ENCODE results near the gene PCYOX1L.

PCYOX1L gene

DNA sequence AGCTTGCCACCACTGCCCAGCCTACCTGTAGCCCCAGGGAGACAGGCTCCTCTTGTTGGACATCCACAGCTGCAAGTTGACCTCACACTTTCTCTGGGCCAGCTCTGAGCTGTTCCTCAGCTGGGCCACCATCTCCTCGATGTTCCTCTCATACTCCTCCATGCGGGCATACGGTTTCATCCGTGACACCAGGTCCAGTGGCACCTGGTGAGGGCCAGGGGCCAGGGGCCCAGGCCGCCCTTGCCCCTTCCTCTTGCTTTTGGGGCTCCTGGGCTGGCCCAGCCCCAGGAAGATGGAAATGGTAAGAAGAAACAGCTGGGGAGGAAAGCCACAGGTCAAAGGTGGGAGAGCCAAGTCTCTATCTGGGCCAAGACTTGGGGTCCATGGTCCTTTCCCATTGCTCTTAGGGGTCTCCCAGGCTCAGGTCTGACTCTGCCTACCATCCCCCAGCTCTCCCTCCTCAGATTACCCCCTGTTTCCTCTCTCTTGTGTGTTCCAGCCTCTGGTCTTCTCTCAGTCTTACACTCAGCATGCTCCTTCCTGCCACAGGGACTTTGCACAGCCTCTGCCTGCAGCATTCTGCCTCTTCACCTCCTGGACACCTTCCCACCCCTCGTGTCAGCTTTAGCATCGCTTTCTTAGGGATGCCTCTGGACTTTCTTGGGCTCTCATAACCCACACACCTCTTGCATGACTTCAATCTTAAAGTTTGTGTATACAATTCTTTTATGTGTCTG, 19.0 kb downstream of the PCYOX1L start:
- Mint-ChIP-seq H3K4me1 (ENCODE audit: low read depth in 2 of 2) (peaks cover 2 to 6% of the 10 kb centered on the region in 2 donors), H3K9me3 (no peaks in the 10 kb centered on the region), H3K27me3 (peaks cover 12 to 34% of the 10 kb centered on the region in 2 donors), H3K27ac (no peak overlapping the region), H3K4me3 (no peak overlapping the region), H3K36me3 (ENCODE audit: insufficient read depth) (no peaks in the 10 kb centered on the region)
- ATAC-seq (replicated peaks) (no peak), DNase-seq (no peak)

DNA sequence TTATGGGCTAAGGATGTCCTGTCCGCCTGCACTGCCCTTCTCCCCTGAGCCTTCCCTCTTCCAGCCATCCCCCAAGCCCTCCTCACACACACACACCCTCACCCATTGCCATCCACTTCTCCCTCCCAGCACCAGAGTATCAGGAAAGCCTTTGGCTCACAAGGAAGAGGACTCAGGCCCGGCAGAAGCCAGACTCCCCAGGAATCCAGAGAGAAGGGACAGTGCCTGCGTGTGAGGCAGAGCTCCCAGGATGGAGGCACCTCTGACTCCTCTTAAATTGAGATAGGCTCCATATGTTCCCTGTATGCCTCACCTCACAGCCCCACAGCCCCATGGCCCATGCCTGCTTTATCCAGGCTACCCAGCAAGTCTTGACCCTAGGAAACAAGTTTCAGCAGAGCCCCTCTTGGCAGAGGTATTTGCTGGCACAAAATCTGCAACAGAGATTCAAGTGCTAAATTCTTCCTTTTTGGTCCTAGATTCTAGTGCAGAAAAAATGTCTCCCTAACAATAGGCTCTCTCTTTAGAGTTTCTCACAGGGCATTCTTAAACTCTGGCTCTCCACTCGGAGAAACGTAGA, 20.5 kb downstream of the PCYOX1L start:
- DNase-seq, result no peak
- Mint-ChIP-seq H3K9me3 (no peaks in the 10 kb centered on the region), H3K4me3 (no peak overlapping the region), H3K27ac (no peak overlapping the region), H3K4me1 (ENCODE audit: low read depth in 2 of 2) (peaks cover 4 to 7% of the 10 kb centered on the region in 2 donors), H3K27me3 (peaks cover 12 to 34% of the 10 kb centered on the region in 2 donors), H3K36me3 (ENCODE audit: insufficient read depth) (no peaks in the 10 kb centered on the region)
- ATAC-seq (replicated peaks), result no peak

DNA sequence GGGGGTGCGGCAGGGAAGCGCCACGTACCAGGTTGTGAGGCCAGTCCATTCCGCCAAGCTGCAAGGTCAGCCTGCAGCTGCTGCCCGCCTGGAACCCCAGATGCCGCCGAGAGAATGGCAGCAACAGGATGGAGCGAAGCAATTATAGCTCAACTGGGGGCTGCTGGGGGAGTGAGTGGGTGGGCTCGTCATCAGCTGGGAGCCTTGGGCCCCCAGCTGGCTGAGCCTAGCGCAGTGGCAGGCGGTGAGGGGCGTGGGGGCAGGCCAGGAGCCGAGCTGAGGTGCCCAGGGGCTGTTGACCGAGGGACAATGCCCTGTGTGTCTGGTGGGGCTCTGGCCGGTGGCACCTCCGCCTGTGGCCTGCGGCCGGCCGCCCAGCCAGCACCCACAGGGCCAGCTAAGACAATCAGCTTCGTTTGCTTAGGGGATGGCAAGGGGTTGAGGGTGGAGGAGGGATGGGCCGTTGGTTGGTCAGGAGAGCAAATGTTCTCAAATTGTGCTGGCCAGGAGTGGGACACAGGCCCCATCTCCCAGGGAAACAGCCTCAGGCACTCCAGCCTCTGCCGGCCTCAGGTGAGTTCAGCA, 21.4 kb downstream of the PCYOX1L start, which contains the start of gene IL17B:
TSS of gene IL17B (minus strand) at position 116 of the 585 bp plus-strand sequence. CDS start at position 49, 67 bp downstream.
- Mint-ChIP-seq H3K27ac (no peak within 1 kb of the TSS), H3K9me3 (no peaks in the 10 kb centered on the region), H3K4me3 (no peak within 1 kb of the TSS), H3K36me3 (ENCODE audit: insufficient read depth) (no peaks in the 10 kb centered on the region), H3K4me1 (ENCODE audit: low read depth in 2 of 2) (peaks cover 4 to 7% of the 10 kb centered on the region in 2 donors), H3K27me3 (peaks cover 12 to 34% of the 10 kb centered on the region in 2 donors)
- ATAC-seq (replicated peaks) (no peak), DNase-seq (no peak)

DNA sequence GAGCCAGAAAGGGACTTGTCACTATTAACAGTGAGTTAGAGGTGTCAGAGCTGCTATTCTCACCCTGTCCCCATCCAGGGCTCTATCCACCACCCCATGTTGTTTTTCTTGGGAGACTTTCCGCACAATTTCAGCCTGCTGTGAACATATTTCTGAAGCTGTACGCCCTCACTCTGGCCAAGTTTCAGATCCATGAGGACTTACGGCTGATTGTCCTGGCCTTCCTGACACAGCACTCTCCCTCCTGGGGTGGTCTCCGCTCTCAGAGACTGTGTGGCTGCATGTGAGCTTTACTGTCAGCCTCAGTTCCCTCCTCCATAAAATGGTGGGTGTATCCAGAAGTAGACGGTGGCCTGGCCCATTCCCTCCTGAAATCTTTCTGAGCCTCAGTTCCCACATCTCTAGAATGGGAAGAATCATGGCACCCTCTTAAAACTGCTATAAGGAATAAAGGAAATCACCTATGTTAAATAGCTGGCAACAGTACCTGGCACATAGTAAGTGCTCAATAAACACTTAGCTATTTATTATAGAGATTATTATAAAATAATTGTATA, 22.1 kb downstream of the PCYOX1L start:
- no peak for DNase-seq
- Mint-ChIP-seq H3K27ac (no peak overlapping the region), H3K9me3 (no peaks in the 10 kb centered on the region), H3K4me1 (ENCODE audit: low read depth in 2 of 2) (peaks cover 4 to 7% of the 10 kb centered on the region in 2 donors), H3K36me3 (ENCODE audit: insufficient read depth) (no peaks in the 10 kb centered on the region), H3K4me3 (no peak overlapping the region), H3K27me3 (peaks cover 12 to 34% of the 10 kb centered on the region in 2 donors)
- no peak for ATAC-seq (replicated peaks)

DNA sequence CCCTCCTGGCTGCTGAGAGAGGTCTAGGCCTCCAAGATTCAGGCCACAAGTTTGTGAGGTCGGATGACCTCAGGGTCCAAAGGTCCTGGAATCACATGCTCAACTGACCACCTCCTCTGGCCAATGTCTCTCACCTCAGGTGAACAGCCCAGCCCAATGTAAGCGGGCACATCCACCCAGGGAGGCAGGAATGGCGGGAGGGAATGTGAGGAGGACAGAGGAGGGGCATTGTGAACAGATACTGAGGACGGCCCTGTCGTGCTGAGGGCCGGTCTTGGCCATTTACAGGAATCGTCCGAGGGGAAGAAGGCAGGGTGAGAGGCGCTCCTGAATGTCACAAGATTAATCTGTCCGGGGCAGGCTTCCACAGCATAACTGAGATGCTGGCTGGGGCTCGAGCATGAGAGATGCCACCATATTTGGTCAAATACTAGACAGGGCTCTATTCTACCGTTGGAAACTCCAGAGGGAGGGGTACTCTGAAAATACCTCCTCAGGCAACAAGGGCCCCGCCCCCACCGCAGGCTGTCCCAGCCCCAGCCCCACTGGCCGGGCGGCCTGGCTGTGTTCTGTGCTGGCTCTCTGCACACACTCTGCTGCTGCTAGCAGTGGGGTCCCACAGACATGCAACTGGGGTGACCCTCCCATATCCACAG, 22.7 kb downstream of the PCYOX1L start:
- Mint-ChIP-seq H3K27ac (no peak overlapping the region), H3K4me1 (ENCODE audit: low read depth in 2 of 2) (peaks cover 4 to 7% of the 10 kb centered on the region in 2 donors), H3K4me3 (no peak overlapping the region), H3K36me3 (ENCODE audit: insufficient read depth) (no peaks in the 10 kb centered on the region), H3K27me3 (peaks cover 12 to 34% of the 10 kb centered on the region in 2 donors), H3K9me3 (no peaks in the 10 kb centered on the region)
- ATAC-seq (replicated peaks) (no peak), DNase-seq (no peak)

DNA sequence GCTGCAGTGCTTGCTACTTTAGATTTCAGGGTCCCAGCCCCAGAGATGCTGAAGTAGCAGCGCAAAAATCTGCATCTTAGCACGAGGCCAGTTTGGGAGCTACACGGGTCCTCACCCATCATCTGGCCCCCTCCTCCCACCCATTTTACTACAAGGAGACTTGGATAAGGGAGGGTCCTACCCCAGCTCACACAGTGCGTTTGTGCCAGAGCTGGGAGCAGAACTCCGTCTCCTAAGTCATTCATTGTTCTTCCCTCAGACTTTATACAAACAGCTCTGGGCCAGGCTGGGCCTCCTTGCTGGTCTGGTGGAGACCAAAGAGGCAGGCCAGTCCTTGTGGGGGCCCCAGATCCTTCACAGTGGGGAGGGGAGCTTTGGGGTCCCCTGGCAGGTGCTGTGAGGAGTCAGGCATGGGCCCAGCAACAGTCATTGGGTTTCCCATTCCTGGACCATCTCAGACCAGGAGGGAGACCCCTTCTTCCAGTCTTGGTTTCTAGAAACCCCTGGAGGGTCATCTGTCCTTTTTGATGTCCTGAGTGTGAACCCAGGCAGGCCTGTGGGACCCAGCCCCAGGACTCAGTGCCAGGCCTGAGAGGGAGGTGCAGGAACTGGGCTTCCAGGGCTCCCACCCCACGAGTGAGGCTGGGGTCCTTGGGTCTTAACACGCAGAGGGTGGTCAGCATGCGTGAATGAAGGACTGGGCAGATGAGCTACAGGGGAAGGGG, 23.6 kb downstream of the PCYOX1L start:
- Mint-ChIP-seq H3K4me3 (no peak overlapping the region), H3K36me3 (ENCODE audit: insufficient read depth) (no peaks in the 10 kb centered on the region), H3K4me1 (ENCODE audit: low read depth in 2 of 2) (peaks cover 4 to 7% of the 10 kb centered on the region in 2 donors), H3K27me3 (peaks cover 12 to 34% of the 10 kb centered on the region in 2 donors), H3K9me3 (no peaks in the 10 kb centered on the region), H3K27ac (no peak overlapping the region)
- DNase-seq (no peak), ATAC-seq (replicated peaks) (peak; percentile 12)

DNA sequence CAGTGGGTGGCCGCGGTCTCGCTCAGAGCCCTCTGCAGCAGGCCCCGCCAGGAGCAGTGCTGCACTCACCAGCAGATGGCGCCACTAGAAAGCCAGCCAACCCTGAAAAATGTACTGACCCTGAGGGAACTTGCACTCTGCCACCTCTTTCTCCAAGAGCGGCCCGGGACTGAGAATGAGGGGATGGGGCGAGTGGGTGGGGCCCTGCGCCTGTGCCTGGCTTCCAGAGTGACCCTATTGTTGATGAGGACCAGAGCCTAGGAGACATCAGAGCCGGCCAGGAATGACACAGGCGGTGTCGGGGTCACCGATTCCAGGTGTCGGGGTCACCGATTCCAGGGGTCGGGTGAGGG, 24.1 kb downstream of the PCYOX1L start:
- Mint-ChIP-seq H3K4me1 (ENCODE audit: low read depth in 2 of 2) (peaks cover 4 to 7% of the 10 kb centered on the region in 2 donors), H3K9me3 (no peaks in the 10 kb centered on the region), H3K36me3 (ENCODE audit: insufficient read depth) (no peaks in the 10 kb centered on the region), H3K27ac (no peak overlapping the region), H3K4me3 (no peak overlapping the region), H3K27me3 (peaks cover 12 to 34% of the 10 kb centered on the region in 2 donors)
- peak; percentile 61 to 67 (median 64) for DNase-seq
- peak; percentile 78 for ATAC-seq (replicated peaks)

DNA sequence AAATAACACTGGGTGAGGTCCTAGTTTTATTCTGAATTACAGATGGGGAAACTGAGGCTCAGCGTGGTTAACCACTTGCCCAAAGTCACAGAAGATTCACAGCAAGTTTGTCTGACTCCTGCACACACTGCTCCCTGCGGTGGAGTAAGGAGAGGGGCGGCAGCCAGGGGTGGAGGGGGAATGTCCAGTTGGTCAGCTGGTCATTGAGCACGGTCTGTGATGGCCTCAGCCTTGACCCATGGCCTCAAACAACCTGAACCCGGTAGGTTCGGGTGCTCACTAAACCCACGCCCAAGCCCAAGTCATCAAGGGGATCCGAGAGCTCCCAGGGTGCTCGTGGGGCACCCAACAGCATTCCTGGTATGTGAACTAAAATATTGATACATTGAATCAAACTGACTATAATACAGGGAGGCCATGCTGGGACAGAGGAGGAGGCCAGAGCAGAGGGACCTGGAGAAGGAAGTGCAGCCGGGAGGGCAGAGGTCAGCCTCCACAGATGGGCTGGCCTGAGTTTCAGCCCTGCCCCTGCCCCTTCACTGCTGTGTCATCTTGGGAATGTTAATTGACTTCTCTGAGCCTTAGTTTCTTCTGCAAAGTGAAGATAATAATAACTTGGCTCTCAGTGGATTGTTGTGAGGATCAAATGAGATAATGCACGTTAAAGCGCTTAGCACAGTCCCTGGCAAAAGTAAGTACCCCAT, 24.8 kb downstream of the PCYOX1L start:
- no peaks in the 10 kb centered on the region for H3K36me3 Mint-ChIP-seq (ENCODE audit: insufficient read depth)
- H3K4me3 Mint-ChIP-seq, result no peak overlapping the region
- peaks cover 12 to 34% of the 10 kb centered on the region in 2 donors for H3K27me3 Mint-ChIP-seq
- no peak overlapping the region for H3K27ac Mint-ChIP-seq
- ATAC-seq (replicated peaks) (no peak), DNase-seq (no peak)
- peaks cover 4 to 7% of the 10 kb centered on the region in 2 donors for H3K4me1 Mint-ChIP-seq (ENCODE audit: low read depth in 2 of 2)
- H3K9me3 Mint-ChIP-seq, result no peaks in the 10 kb centered on the region

DNA sequence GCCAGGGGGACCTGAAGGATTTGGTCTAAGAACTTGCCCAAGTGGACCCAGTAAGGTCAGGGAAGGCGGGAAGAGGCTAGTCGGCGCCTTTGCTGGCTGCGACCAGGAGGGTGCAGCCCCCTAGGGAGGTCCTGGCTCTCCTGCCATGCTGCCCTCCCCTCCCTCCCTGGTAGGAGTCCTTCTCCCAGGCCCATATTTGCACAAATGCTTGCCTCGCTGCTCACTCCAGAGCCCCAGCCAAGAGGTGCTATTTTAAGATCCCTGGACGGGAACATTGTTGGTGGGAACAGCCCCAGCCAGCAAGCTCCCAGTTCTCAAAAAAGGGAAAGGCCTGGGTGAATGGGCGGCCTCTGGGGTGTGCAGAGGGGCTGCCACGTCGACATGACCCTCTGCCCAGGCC, 25.6 kb downstream of the PCYOX1L start:
- H3K27ac Mint-ChIP-seq, result no peak overlapping the region
- no peak overlapping the region for H3K4me3 Mint-ChIP-seq
- peaks cover 4 to 7% of the 10 kb centered on the region in 2 donors for H3K4me1 Mint-ChIP-seq (ENCODE audit: low read depth in 2 of 2)
- H3K36me3 Mint-ChIP-seq (ENCODE audit: insufficient read depth), result no peaks in the 10 kb centered on the region
- ATAC-seq (replicated peaks) (no peak), DNase-seq (no peak)
- no peaks in the 10 kb centered on the region for H3K9me3 Mint-ChIP-seq
- peaks cover 12 to 29% of the 10 kb centered on the region in 2 donors for H3K27me3 Mint-ChIP-seq

DNA sequence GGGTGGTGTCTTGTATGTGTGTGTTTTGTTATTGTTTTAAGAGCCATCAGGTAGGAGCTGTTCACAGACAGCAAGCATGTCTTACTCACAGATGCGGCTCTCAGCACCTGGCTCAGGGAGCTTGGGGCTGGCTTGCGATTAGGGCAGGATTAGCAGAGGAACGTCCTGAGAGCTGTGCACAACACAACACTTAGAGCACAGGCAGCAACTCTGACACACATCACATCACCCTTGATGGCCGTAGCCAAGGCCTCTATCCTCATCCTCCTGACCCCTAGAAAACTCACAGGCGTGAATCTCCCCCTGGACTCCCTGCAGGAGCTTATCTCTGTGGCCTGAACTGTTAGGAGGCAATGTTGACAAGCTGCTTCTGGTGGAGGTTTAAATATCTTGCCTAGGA, 28.3 kb downstream of the PCYOX1L start:
- no peak overlapping the region for H3K4me3 Mint-ChIP-seq
- no peaks in the 10 kb centered on the region for H3K9me3 Mint-ChIP-seq
- peaks cover 5 to 14% of the 10 kb centered on the region in 2 donors for H3K27me3 Mint-ChIP-seq
- ATAC-seq (replicated peaks) (no peak), DNase-seq (no peak)
- H3K27ac Mint-ChIP-seq, result no peak overlapping the region
- H3K36me3 Mint-ChIP-seq (ENCODE audit: insufficient read depth), result no peaks in the 10 kb centered on the region
- peaks cover 4 to 7% of the 10 kb centered on the region in 2 donors for H3K4me1 Mint-ChIP-seq (ENCODE audit: low read depth in 2 of 2)

DNA sequence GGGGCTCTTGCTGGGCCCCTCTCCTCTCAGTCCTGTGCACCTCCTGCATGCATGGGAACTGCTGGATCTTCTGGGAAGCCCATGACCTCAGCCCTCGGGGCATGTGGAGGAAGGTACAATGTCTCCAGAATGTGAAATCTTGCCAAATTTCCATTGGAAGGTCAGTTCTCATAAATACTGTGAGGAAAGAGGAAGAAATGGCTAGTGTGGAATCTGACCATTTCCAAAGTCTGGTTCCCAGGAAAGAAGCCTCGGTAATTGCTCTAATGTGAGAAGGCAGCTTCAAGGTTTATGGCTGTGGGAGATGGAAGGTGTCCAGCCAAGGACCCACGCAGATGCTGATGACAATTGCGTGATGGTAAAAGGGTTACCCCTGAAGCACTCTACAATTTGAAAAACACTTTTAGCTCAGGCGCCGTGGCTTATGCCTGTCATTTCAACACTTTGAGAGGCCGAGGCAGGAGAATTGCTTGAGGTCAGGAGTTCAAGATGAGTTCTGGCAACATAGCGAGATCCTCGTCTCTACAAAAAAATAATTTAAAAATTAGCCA, 29.3 kb downstream of the PCYOX1L start:
- H3K36me3 Mint-ChIP-seq (ENCODE audit: insufficient read depth), result no peaks in the 10 kb centered on the region
- ATAC-seq (replicated peaks), result no peak
- peaks cover 0 to 18% of the 10 kb centered on the region in 2 donors for H3K27me3 Mint-ChIP-seq
- H3K9me3 Mint-ChIP-seq, result no peaks in the 10 kb centered on the region
- no peak overlapping the region for H3K4me3 Mint-ChIP-seq
- DNase-seq, result no peak
- no peaks in the 10 kb centered on the region for H3K4me1 Mint-ChIP-seq (ENCODE audit: low read depth in 2 of 2)
- H3K27ac Mint-ChIP-seq, result no peak overlapping the region

DNA sequence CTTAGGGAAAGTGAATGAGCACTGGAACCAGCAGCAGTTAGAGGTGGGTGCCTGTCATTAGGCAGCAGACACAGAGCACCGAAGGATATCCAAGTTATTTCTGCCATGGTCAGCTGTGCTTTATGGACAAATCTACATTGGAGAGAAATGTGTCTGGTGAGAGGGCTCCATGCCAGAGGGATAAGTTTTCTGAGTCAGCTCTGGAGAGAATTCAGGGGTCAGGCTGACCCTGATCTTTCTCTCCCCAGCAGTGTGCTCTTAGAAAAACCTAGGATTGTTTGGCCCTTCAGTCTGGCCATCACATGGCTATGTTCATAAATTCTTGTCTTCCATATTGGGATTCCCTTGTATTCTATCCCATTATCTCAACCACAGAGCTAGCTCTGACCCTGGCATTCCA, 30.1 kb downstream of the PCYOX1L start:
- no peak for ATAC-seq (replicated peaks)
- H3K9me3 Mint-ChIP-seq, result no peaks in the 10 kb centered on the region

More for the DNA sequence above, 30.1 kb downstream of the PCYOX1L start:
- Mint-ChIP-seq H3K4me3 (no peak overlapping the region), H3K36me3 (ENCODE audit: insufficient read depth) (no peaks in the 10 kb centered on the region), H3K4me1 (ENCODE audit: low read depth in 2 of 2) (no peaks in the 10 kb centered on the region), H3K27me3 (peaks cover 0 to 18% of the 10 kb centered on the region in 2 donors), H3K27ac (no peak overlapping the region)
- DNase-seq, result no peak
